ENCODE data around the gene NOS1. TPM values are rescaled to one million over a fixed set of nuclear protein-coding genes. Genes with fewer than 3 reads are reported as not detected.
A peak's percentile ranks its signal among the peaks of the same experiment; 100 is the strongest.
"Not testable (repeated sequence)": the region's sequence is repeated elsewhere in the genome, so short reads cannot be mapped to it uniquely, and the experiment has no call there.

NOS1 gene
- total RNA-seq, 1 donor from 2014 or later = not detected

DNA sequence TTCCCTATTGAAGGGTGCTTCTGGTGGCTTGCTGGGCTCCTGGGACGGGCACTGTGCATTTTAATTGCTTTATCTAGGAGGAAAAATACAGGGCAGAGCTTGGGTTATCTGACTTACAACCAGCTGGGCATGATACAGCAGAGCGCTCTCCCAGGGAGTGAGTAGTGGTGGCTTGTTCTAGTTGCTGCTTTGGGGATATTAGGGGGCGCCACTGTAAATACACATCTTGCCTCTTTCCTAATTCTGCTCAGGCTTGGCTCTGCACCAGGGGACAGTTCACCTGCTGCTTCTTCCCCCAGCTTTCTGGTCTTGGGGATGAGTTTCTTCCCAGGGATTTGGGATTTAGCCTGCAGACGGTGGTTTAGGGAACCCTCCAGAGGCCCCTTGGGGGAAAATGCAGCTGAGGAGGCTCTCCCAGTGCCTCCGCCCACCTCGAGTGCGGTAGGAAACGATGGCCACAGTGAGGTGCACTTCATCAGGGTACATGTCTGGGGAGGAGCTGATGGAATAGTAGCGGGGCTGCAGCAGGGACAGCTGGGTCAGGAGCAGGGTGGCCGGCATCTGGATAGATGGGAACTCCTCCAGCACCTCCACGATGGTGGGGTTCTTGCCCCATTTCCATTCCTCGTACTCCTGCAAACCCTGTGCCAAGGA, 134.3 kb downstream of the NOS1 start:
- Mint-ChIP-seq H3K27me3 (ENCODE audit: low read depth) (peaks cover 2% of the 10 kb centered on the region), H3K4me3 (ENCODE audit: low read depth) (no peak overlapping the region), H3K4me1 (ENCODE audit: low read depth) (no peaks in the 10 kb centered on the region), H3K27ac (no peak overlapping the region), H3K9me3 (no peaks in the 10 kb centered on the region), H3K36me3 (ENCODE audit: low read depth) (no peaks in the 10 kb centered on the region)
- no peak for DNase-seq (ENCODE audit: low spot score)
- intact Hi-C loops (cut with micrococcal nuclease) = no loop called here

- Mint-ChIP-seq H3K4me1 (ENCODE audit: low read depth) (no peaks in the 10 kb centered on the region), H3K27me3 (ENCODE audit: low read depth) (peaks cover 2% of the 10 kb centered on the region), H3K36me3 (ENCODE audit: low read depth) (no peaks in the 10 kb centered on the region), H3K9me3 (no peaks in the 10 kb centered on the region), H3K27ac (no peak overlapping the region), H3K4me3 (ENCODE audit: low read depth) (no peak overlapping the region)
- no peak for DNase-seq (ENCODE audit: low spot score)
- intact Hi-C loops (cut with micrococcal nuclease) = no loop called here
These were observed 134.9 kb downstream of the NOS1 start for GRCh38 chr12:117226505-117226904.

- Mint-ChIP-seq H3K36me3 (ENCODE audit: low read depth) (no peaks in the 10 kb centered on the region), H3K4me1 (ENCODE audit: low read depth) (no peaks in the 10 kb centered on the region), H3K4me3 (ENCODE audit: low read depth) (no peak overlapping the region), H3K27me3 (ENCODE audit: low read depth) (peaks cover 2% of the 10 kb centered on the region), H3K9me3 (no peaks in the 10 kb centered on the region), H3K27ac (no peak overlapping the region)
- intact Hi-C loops (cut with micrococcal nuclease) = no loop called here
- DNase-seq (ENCODE audit: low spot score) = no peak
These were observed 136.2 kb downstream of the NOS1 start for GRCh38 chr12:117225179-117225578.

- H3K4me3 Mint-ChIP-seq (ENCODE audit: low read depth); H3K4me1 Mint-ChIP-seq (ENCODE audit: low read depth); DNase-seq (ENCODE audit: low spot score); intact Hi-C loops (cut with micrococcal nuclease); H3K9me3 Mint-ChIP-seq; H3K36me3 Mint-ChIP-seq (ENCODE audit: low read depth); H3K27ac Mint-ChIP-seq; H3K27me3 Mint-ChIP-seq (ENCODE audit: low read depth): not testable (repeated sequence)
These were observed 140.5 kb downstream of the NOS1 start for GRCh38 chr12:117220947-117221346.

GRCh38 chr12:117218149-117218548, 143.3 kb downstream of the NOS1 start:
- no peak for DNase-seq (ENCODE audit: low spot score)
- Mint-ChIP-seq H3K9me3 (no peaks in the 10 kb centered on the region), H3K27me3 (ENCODE audit: low read depth) (no peaks in the 10 kb centered on the region), H3K4me1 (ENCODE audit: low read depth) (no peaks in the 10 kb centered on the region), H3K27ac (no peak overlapping the region), H3K36me3 (ENCODE audit: low read depth) (no peaks in the 10 kb centered on the region), H3K4me3 (ENCODE audit: low read depth) (no peak overlapping the region)
- intact Hi-C loops (cut with micrococcal nuclease) = no loop called here

DNA sequence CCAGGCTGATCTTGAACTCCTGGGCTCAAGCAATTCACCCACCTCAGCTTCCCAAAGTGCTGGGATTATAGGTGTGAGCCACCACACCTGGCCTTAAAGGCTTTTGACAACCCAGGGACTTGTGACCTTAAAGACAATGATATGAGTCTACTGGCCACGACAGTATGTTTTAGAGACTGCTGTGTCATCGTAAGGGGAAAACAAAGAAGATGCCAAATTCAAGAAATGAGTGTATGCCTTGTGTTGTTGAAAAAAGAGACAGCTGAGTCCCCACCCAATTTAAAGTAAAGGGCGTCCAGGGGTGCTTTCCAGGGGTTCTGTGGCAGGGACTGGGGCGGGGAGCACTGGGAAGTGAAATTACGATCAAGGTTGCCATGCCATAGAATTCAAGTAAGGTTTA, 144.7 kb downstream of the NOS1 start:
- Mint-ChIP-seq H3K36me3 (ENCODE audit: low read depth) (no peaks in the 10 kb centered on the region), H3K4me3 (ENCODE audit: low read depth) (no peak overlapping the region), H3K27ac (no peak overlapping the region), H3K27me3 (ENCODE audit: low read depth) (peaks cover under 1% of the 10 kb centered on the region), H3K9me3 (no peaks in the 10 kb centered on the region), H3K4me1 (ENCODE audit: low read depth) (no peaks in the 10 kb centered on the region)
- DNase-seq (ENCODE audit: low spot score) = no peak
- intact Hi-C loops (cut with micrococcal nuclease) = no loop called here

- H3K4me3 Mint-ChIP-seq (ENCODE audit: low read depth) = no peak overlapping the region
- no peak for DNase-seq (ENCODE audit: low spot score)
- H3K4me1 Mint-ChIP-seq (ENCODE audit: low read depth) = no peaks in the 10 kb centered on the region
- intact Hi-C loops (cut with micrococcal nuclease) = loop anchor here (5.0 kb wide), 1 partner anchor 623 kb away; no protein-coding TSS in a partner anchor
- H3K9me3 Mint-ChIP-seq = no peaks in the 10 kb centered on the region
- no peaks in the 10 kb centered on the region for H3K36me3 Mint-ChIP-seq (ENCODE audit: low read depth)
- no peak overlapping the region for H3K27ac Mint-ChIP-seq
- H3K27me3 Mint-ChIP-seq (ENCODE audit: low read depth) = peaks cover 4% of the 10 kb centered on the region
These were observed 146.6 kb downstream of the NOS1 start for GRCh38 chr12:117214797-117215196.

DNA sequence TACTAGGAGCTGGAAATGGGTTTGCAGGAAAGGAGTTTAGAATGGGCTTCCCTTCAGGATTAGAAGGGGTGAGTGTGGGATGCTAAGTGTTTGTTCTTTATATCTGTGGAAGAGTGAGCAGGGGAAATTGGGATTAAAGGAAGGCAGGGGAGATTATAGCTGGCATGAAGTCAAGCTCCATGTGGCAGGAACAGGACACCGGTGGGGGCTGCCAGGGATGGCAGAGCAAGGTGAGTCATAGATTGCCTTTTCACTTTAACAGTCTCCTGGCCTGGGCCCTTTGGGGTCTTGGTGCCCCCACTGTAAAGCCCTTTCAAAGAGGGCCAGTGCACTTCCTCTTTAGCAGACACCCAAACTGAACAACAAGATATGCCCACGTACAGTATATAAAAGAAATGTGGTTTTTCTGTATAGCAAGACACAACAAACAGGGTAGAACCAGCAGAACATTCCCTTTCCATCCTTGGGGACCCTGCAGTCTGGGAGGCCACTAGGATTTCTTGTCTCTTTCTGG, 148.1 kb downstream of the NOS1 start:
- intact Hi-C loops (cut with micrococcal nuclease) = loop anchor here (2.0 to 5.0 kb wide), 2 partner anchors 373 to 624 kb away; no protein-coding TSS in a partner anchor
- H3K36me3 Mint-ChIP-seq (ENCODE audit: low read depth) = no peaks in the 10 kb centered on the region
- no peaks in the 10 kb centered on the region for H3K4me1 Mint-ChIP-seq (ENCODE audit: low read depth)
- no peak overlapping the region for H3K27ac Mint-ChIP-seq
- no peaks in the 10 kb centered on the region for H3K9me3 Mint-ChIP-seq
- no peak overlapping the region for H3K4me3 Mint-ChIP-seq (ENCODE audit: low read depth)
- DNase-seq (ENCODE audit: low spot score) = no peak
- H3K27me3 Mint-ChIP-seq (ENCODE audit: low read depth) = peaks cover 4% of the 10 kb centered on the region

DNA sequence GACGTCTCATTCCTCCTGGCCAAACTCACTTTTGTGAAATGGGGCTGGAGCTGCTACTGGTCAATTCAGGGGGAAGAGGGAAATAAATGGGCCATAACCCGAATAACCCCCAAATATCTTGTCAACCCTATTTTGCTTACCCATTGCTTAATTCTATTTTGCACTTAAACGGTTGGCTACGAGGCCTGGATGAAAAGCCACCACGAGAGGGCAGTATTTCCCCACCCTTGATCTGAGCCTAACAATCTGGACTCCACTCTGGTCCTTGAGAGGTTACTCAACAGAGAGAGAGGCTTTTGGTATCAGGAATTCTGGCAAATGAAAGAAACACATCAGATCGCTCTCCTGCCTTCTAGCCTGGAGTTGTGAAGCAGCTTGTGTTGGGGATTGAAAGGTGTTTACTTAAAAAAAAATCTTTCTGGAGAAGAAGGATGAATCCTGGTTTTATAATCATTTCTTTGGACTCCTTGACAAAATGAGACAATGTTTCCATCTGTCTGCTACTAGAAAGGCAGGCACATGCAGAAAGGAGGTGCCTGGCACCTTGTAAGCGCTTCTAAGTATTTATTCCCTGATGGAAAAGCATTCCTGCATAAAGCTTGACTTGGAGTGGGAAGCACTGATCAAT, 148.7 kb downstream of the NOS1 start:
- intact Hi-C loops (cut with micrococcal nuclease) = loop anchor here (2.0 to 5.0 kb wide), 2 partner anchors 374 to 625 kb away; no protein-coding TSS in a partner anchor

GRCh38 chr12:117210266-117210918, 151.0 kb downstream of the NOS1 start:
- no peaks in the 10 kb centered on the region for H3K36me3 Mint-ChIP-seq (ENCODE audit: low read depth)
- no peaks in the 10 kb centered on the region for H3K4me1 Mint-ChIP-seq (ENCODE audit: low read depth)

More for the DNA sequence above, 148.7 kb downstream of the NOS1 start:
- no peaks in the 10 kb centered on the region for H3K9me3 Mint-ChIP-seq
- no peak overlapping the region for H3K4me3 Mint-ChIP-seq (ENCODE audit: low read depth)
- no peaks in the 10 kb centered on the region for H3K36me3 Mint-ChIP-seq (ENCODE audit: low read depth)
- DNase-seq (ENCODE audit: low spot score) = peak; percentile 30
- H3K4me1 Mint-ChIP-seq (ENCODE audit: low read depth) = no peaks in the 10 kb centered on the region
- H3K27me3 Mint-ChIP-seq (ENCODE audit: low read depth) = peaks cover 4% of the 10 kb centered on the region
- no peak overlapping the region for H3K27ac Mint-ChIP-seq

GRCh38 chr12:117209626-117210025, 151.8 kb downstream of the NOS1 start:
- no peaks in the 10 kb centered on the region for H3K4me1 Mint-ChIP-seq (ENCODE audit: low read depth)
- no peaks in the 10 kb centered on the region for H3K9me3 Mint-ChIP-seq
- no peak overlapping the region for H3K27ac Mint-ChIP-seq
- H3K36me3 Mint-ChIP-seq (ENCODE audit: low read depth) = no peaks in the 10 kb centered on the region
- no peak for DNase-seq (ENCODE audit: low spot score)
- intact Hi-C loops (cut with micrococcal nuclease) = loop anchor here (5.0 kb wide), 1 partner anchor 628 kb away; no protein-coding TSS in a partner anchor
- H3K27me3 Mint-ChIP-seq (ENCODE audit: low read depth) = peaks cover 4% of the 10 kb centered on the region
- no peak overlapping the region for H3K4me3 Mint-ChIP-seq (ENCODE audit: low read depth)

More at GRCh38 chr12:117210266-117210918, 151.0 kb downstream of the NOS1 start:
- no peak for DNase-seq (ENCODE audit: low spot score)
- intact Hi-C loops (cut with micrococcal nuclease) = loop anchor here (5.0 kb wide), 1 partner anchor 627 kb away; no protein-coding TSS in a partner anchor
- Mint-ChIP-seq H3K9me3 (no peaks in the 10 kb centered on the region), H3K27me3 (ENCODE audit: low read depth) (peaks cover 4% of the 10 kb centered on the region), H3K4me3 (ENCODE audit: low read depth) (no peak overlapping the region), H3K27ac (no peak overlapping the region)

DNA sequence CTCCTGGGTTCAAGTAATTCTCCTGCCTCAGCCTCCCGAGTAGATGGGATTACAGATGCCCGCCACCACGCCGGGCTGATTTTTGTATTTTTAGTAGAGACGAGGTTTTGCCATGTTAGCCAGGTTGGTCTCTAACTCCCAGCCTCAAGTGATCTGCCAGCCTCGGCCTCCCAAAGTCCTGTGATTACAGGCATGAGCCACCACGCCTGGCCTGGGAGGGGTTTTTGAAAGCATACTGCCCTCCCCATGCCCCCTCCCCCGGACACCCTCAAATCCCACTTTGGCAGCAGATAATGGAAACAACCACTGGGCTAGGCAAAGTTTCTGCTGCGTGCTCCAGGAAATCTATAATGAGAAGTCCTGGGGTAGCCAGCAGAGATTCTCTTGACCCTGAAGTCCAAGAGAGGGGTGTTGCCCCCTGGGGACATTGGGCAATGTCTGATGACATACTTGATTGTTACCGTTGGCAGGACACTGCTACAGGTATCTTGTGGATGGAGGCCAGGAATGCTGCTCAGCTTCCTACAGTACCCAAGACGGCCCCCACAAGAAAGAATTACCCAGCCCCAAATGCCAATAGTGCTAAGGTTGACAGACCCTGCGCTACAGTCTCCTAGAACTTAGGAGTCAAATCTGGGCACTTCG, 152.5 kb downstream of the NOS1 start:
- intact Hi-C loops (cut with micrococcal nuclease) = no loop called here
- H3K9me3 Mint-ChIP-seq = no peaks in the 10 kb centered on the region
- no peak for DNase-seq (ENCODE audit: low spot score)

More for the DNA sequence above, 152.5 kb downstream of the NOS1 start:
- no peaks in the 10 kb centered on the region for H3K36me3 Mint-ChIP-seq (ENCODE audit: low read depth)
- no peaks in the 10 kb centered on the region for H3K4me1 Mint-ChIP-seq (ENCODE audit: low read depth)
- H3K27me3 Mint-ChIP-seq (ENCODE audit: low read depth) = peaks cover 4% of the 10 kb centered on the region
- no peak overlapping the region for H3K4me3 Mint-ChIP-seq (ENCODE audit: low read depth)
- H3K27ac Mint-ChIP-seq = no peak overlapping the region
